OCI-LY7 (cell line): ENCODE data around the gene MGST2.

Experiments
- EZH2phosphoT487 ChIP-seq: fragments of 200-600 bp; sonication (generic); IDR thresholded peaks from 2 replicates; pipeline ENCODE4 v1.6.1; 2018; ENCODE audit warnings: low read depth, borderline replicate concordance, mild to moderate bottlenecking, mixed run types, antibody characterized with exemption, low read length, moderate library complexity, mixed read lengths
- TF ChIP-seq, protein P1 (sequence below): fragments of 200-600 bp; sonication (generic); conservative IDR thresholded peaks from 2 replicates; pipeline ENCODE4 v1.5.1; 2014; ENCODE audit warnings: mild to moderate bottlenecking, antibody characterized with exemption, low read length, moderate library complexity, mixed read lengths

DNA sequence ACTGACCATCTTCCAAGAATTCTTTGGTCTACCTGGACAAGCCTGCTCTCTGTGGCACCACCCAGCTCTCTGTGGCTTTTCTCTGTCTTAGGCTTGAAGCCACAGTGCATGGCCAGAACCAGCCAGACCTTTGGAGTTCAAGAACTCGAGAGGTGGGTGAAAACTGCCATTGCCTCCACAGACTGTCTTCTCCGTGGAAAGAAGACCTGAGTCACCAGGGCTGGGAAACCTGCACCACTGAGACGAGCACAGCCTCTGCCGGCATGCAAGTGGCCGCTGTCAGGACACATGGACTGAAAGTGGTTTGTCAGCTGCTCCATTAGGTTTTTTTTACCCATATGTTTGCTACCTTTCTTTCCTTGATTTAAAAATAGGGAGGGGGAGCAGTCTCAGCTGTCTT is 74.5 kb downstream of the MGST2 start:
- TF ChIP-seq, protein P1, sequence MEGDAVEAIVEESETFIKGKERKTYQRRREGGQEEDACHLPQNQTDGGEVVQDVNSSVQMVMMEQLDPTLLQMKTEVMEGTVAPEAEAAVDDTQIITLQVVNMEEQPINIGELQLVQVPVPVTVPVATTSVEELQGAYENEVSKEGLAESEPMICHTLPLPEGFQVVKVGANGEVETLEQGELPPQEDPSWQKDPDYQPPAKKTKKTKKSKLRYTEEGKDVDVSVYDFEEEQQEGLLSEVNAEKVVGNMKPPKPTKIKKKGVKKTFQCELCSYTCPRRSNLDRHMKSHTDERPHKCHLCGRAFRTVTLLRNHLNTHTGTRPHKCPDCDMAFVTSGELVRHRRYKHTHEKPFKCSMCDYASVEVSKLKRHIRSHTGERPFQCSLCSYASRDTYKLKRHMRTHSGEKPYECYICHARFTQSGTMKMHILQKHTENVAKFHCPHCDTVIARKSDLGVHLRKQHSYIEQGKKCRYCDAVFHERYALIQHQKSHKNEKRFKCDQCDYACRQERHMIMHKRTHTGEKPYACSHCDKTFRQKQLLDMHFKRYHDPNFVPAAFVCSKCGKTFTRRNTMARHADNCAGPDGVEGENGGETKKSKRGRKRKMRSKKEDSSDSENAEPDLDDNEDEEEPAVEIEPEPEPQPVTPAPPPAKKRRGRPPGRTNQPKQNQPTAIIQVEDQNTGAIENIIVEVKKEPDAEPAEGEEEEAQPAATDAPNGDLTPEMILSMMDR, result no peak
- no peak for TF ChIP-seq EZH2phosphoT487
